ENCODE data around the gene CLDN3. TPM values are rescaled to one million over a fixed set of nuclear protein-coding genes. Genes with fewer than 3 reads are reported as not detected.

CLDN3 gene
- total and polyA plus RNA-seq, 9 of the 15 experiments (the other 6 are each of a cell fraction or from before 2014, with no cell fraction given): 0.29 TPM; not detected in 8

DNA sequence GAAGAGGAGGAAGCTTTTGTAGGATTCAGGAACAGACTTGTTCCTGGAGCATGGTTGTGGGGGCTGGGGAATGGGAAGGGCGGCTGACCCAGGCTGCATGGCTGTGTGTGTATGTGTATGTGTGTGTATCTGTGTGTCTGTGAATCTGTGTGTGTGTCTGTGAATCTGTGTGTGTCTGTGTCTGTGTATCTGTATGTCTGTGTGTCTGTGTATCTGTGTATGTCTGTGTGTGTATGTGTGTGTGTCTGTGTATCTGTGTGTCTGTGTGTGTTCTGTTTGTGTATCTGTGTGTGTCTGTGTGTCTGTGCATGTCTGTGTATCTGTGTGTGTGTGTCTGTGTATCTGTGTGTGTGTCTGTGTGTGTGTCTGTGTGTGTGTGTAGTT, 44.0 kb downstream of the CLDN3 start (continued):
- TF ChIP-seq HDAC3 (IDR thresholded peaks at IDR 0.05; ENCODE audit: borderline replicate concordance, partially characterized antibody): no peak
- TF ChIP-seq ZNF280A (IDR thresholded peaks at IDR 0.05; ENCODE audit: low read depth, partially characterized antibody): no peak
- no peak for TF ChIP-seq RFX7 (CRISPR knock-in tag; IDR thresholded peaks at IDR 0.05)
- TF ChIP-seq PTRF (tag; IDR thresholded peaks at IDR 0.05): no peak
- TF ChIP-seq, protein P1, sequence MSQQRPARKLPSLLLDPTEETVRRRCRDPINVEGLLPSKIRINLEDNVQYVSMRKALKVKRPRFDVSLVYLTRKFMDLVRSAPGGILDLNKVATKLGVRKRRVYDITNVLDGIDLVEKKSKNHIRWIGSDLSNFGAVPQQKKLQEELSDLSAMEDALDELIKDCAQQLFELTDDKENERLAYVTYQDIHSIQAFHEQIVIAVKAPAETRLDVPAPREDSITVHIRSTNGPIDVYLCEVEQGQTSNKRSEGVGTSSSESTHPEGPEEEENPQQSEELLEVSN (IDR thresholded peaks at IDR 0.05; ENCODE audit: borderline replicate concordance in 1 of 2, extremely low read depth in 1 of 2, insufficient read depth in 1 of 2, insufficient read length in 1 of 2, low read depth in 1 of 2, low read length in 1 of 2, poor library complexity in 1 of 2, severe bottlenecking in 1 of 2): no peak
- no peak for TF ChIP-seq MTA3 (IDR thresholded peaks at IDR 0.05; ENCODE audit: borderline replicate concordance)
- no peak for TF ChIP-seq ZNF766 (CRISPR knock-in tag; conservative IDR thresholded peaks at IDR 0.05)
- peak; percentile 17; the same call in 1 of the 2 replicates for TF ChIP-seq MYBL2 (IDR thresholded peaks at IDR 0.05; ENCODE audit: low read depth)
- no peak for TF ChIP-seq MYBL2 (CRISPR knock-in tag; IDR thresholded peaks at IDR 0.05; ENCODE audit: borderline replicate concordance)
- TF ChIP-seq HDAC1 (IDR thresholded peaks at IDR 0.05): peak in 1 of 2 experiments; percentile 67; a peak in 2 of 4 replicates
- TF ChIP-seq, protein P2, sequence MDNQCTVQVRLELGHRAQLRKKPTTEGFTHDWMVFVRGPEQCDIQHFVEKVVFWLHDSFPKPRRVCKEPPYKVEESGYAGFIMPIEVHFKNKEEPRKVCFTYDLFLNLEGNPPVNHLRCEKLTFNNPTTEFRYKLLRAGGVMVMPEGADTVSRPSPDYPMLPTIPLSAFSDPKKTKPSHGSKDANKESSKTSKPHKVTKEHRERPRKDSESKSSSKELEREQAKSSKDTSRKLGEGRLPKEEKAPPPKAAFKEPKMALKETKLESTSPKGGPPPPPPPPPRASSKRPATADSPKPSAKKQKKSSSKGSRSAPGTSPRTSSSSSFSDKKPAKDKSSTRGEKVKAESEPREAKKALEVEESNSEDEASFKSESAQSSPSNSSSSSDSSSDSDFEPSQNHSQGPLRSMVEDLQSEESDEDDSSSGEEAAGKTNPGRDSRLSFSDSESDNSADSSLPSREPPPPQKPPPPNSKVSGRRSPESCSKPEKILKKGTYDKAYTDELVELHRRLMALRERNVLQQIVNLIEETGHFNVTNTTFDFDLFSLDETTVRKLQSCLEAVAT (IDR thresholded peaks at IDR 0.05): peak; percentile 70 to 72; a peak in 1 of 4 replicates
- no peak for TF ChIP-seq NEUROD1 (IDR thresholded peaks at IDR 0.05; ENCODE audit: borderline replicate concordance, low read depth, low read length, partially characterized antibody)
- TF ChIP-seq ZBTB5 (IDR thresholded peaks at IDR 0.05): peak; percentile 59; the same call in 1 of the 2 replicates
- TF ChIP-seq ZNF23 (CRISPR knock-in tag; IDR thresholded peaks at IDR 0.05): no peak
- 0 out of 2 replicates have a peak, but pooled peaks have one; percentile 30 for TF ChIP-seq MTA2 (IDR thresholded peaks at IDR 0.05; ENCODE audit: low read depth)
- TF ChIP-seq ZBTB2 (IDR thresholded peaks at IDR 0.05): peak; percentile 57; the same call in 1 of the 2 replicates
- peak; percentile 79 for TF ChIP-seq THRAP3 (IDR thresholded peaks at IDR 0.05; ENCODE audit: borderline replicate concordance)
- TF ChIP-seq ILK (tag; IDR thresholded peaks at IDR 0.05; ENCODE audit: borderline replicate concordance, low read depth): no peak
- no peak for TF ChIP-seq ZNF668 (CRISPR knock-in tag; IDR thresholded peaks at IDR 0.05)
- peak; percentile 86 for TF ChIP-seq MCM3 (IDR thresholded peaks at IDR 0.05)
- no peak for TF ChIP-seq BCOR (IDR thresholded peaks at IDR 0.05)
